Measurements from ENCODE around the gene DEPP1.
A peak's percentile ranks its signal among the peaks of the same experiment; 100 is the strongest.

DEPP1 gene

GRCh38 chr10:44932517-44933450 lies 45.8 kb downstream of the DEPP1 start:
- DNase-seq (ENCODE audit: low spot score), result peak; percentile 55

- no peak for DNase-seq (ENCODE audit: low spot score)
These were observed 46.7 kb downstream of the DEPP1 start for GRCh38 chr10:44931621-44932516.

DNA sequence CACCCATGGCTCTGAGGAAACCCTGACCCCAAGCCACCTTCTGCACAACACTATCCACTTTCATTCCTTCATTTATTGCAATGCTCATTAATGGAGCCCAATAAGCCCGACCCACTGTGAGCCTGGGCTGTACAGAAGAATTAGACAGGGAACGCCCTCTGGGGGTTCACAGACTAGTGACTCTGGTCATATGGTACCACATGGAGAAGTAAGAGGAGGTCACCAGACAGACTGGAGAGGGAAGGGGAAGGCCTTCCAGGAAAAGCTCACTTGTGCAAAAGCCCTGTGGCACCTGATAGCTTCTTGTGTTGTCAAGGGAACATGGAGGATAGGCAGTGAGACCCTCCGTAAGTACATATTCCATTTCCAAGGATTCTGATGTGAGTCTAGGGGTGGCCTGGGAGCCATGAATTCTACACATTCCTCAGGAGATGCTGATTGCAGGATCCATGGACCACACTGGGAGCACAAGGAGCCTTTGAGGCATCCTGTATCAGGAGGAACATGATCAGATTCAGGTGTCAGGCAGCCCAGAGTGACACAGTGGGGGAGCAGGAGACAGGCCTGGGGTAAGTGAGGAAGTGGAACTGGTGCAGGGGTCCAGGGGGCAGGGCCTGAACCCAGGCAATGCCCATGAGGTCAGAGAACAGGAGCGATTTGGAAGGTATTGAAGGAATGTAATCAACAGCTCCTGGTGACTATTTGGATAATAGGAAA lies 47.5 kb downstream of the DEPP1 start:
- DNase-seq (ENCODE audit: low spot score), result no peak

GRCh38 chr10:44929356-44930255 lies 49.0 kb downstream of the DEPP1 start:
- no peak for DNase-seq (ENCODE audit: low spot score)

DNA sequence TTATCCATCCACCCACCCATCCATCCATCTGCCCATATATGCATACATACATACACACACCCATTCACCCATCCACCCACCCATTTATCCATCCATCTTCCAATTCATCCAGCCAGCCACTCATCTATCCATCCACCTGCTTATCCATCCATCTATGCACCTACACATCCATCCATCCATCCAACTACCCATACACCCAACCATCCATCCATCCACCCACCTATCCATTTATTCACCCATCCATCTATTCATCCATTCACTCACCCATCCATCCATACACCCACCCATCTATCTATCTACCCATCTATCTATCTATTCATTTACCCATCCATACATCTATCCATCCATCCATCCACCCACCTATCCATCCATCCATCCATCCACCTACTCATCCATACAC lies 50.1 kb downstream of the DEPP1 start:
- DNase-seq (ENCODE audit: low spot score), result no peak

DNA sequence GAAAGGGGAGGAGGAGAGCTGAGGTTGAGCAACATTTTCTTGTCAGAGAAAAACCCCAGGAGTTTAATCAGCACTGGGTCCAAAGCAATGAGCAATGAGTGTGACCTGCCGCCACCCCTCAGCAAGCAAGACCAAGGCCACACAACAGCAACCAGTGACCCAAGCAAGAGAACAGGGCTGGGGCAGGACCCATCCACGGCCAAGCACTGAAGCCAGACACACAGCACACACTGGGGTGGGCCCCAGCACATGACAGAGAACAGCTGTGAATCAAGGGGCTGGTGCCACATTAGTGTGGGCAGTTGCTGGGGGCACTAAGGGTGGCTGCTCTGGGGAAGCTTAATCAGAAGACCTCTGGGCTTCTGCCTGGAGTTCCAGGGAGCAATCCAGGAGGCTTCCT lies 51.3 kb downstream of the DEPP1 start:
- DNase-seq (ENCODE audit: low spot score), result no peak

DNA sequence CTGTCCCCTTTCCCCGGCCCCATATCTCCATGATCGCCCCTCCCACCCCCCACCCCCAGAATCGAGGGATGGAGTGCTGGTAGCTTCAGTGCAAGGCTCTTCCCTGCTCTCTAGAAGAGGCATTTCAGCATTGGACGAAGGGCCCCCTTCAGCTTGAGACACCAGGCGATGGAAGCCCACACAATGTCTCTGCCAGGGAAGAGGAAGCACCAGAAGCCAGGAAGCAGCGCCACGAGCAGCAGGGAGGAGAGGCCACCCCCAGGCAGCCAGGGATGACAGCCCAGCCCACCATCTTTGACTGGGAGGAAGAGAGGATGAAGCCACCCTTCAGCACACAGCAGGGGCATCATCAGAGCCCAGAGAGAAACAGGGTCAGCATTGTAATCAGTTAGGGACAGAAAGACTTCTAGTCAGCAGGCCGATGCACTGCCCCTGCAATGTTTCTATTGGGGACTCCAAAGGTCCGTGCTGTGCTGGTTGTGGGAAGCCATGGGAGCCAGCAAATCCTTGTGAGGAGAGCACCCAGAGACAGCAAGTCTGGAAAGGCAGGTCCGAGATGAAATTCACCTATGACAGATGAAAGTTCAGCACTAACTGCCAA lies 51.8 kb downstream of the DEPP1 start:
- no peak for DNase-seq (ENCODE audit: low spot score)

Data from HuH-7.5 (cell line).